Skeletal muscle cell (primary cell): ENCODE data around the gene B3GNT5.

ENCODE experiments used
- DNase-seq: peaks from one replicate; pipeline ENCODE4 v3.0.0-alpha.2; 2010; ENCODE audit warnings: low read depth
- H3K4me3 ChIP-seq: 2 replicates; pipeline ENCODE4 v1.5.1; 2011; ENCODE audit warnings: low read depth, mild to moderate bottlenecking, control low read depth, low read length, moderate library complexity

The B3GNT5 gene

GRCh38 chr3:183284570-183284969 is 31.5 kb downstream of the B3GNT5 start:
- DNase-seq = no peak
- H3K4me3 ChIP-seq = no peak overlapping the region

GRCh38 chr3:183285318-183285717 is 32.3 kb downstream of the B3GNT5 start:
- no peak overlapping the region for H3K4me3 ChIP-seq
- DNase-seq = no peak

- H3K4me3 ChIP-seq = no peak overlapping the region
- peak; percentile 99 for DNase-seq
Observed at GRCh38 chr3:183285828-183286457, 32.9 kb downstream of the B3GNT5 start.

GRCh38 chr3:183287301-183287971 is 34.4 kb downstream of the B3GNT5 start:
- peak overlapping the region; percentile 37 for H3K4me3 ChIP-seq
- peak; percentile 95 for DNase-seq

GRCh38 chr3:183288117-183288516 is 35.1 kb downstream of the B3GNT5 start:
- DNase-seq = no peak
- H3K4me3 ChIP-seq = peak overlapping the region; percentile 37

- no peak for DNase-seq
Observed at GRCh38 chr3:183290216-183290615, 37.2 kb downstream of the B3GNT5 start.

GRCh38 chr3:183291497-183292031 is 38.5 kb downstream of the B3GNT5 start:
- DNase-seq = peak; percentile 57
- no peak overlapping the region for H3K4me3 ChIP-seq

More at GRCh38 chr3:183290216-183290615, 37.2 kb downstream of the B3GNT5 start:
- H3K4me3 ChIP-seq = no peak overlapping the region

GRCh38 chr3:183293966-183294365 is 40.9 kb downstream of the B3GNT5 start:
- no peak overlapping the region for H3K4me3 ChIP-seq
- no peak for DNase-seq

- no peak overlapping the region for H3K4me3 ChIP-seq
- DNase-seq = peak; percentile 93
Observed at GRCh38 chr3:183295211-183295610, 42.2 kb downstream of the B3GNT5 start.

GRCh38 chr3:183296944-183297343 is 43.9 kb downstream of the B3GNT5 start:
- no peak overlapping the region for H3K4me3 ChIP-seq
- no peak for DNase-seq

- peak; percentile 98 for DNase-seq
- no peak overlapping the region for H3K4me3 ChIP-seq
Observed at GRCh38 chr3:183298701-183299153, 45.7 kb downstream of the B3GNT5 start.

- DNase-seq = no peak
- no peak overlapping the region for H3K4me3 ChIP-seq
Observed at GRCh38 chr3:183299976-183300375, 46.9 kb downstream of the B3GNT5 start.

GRCh38 chr3:183300996-183301562 is 48.0 kb downstream of the B3GNT5 start:
- no peak overlapping the region for H3K4me3 ChIP-seq
- no peak for DNase-seq

- no peak for DNase-seq
- H3K4me3 ChIP-seq = no peak overlapping the region
Observed at GRCh38 chr3:183301937-183302580, 49.0 kb downstream of the B3GNT5 start.

- H3K4me3 ChIP-seq = no peak overlapping the region
- DNase-seq = no peak
Observed at GRCh38 chr3:183303690-183304089, 50.6 kb downstream of the B3GNT5 start.

GRCh38 chr3:183306798-183307671 is 54.0 kb downstream of the B3GNT5 start:
- no peak overlapping the region for H3K4me3 ChIP-seq
- peak; percentile 47 for DNase-seq

- DNase-seq = no peak
- no peak overlapping the region for H3K4me3 ChIP-seq
Observed at GRCh38 chr3:183307749-183308148, 54.7 kb downstream of the B3GNT5 start.

- no peak overlapping the region for H3K4me3 ChIP-seq
- no peak for DNase-seq
Observed at GRCh38 chr3:183308751-183309150, 55.7 kb downstream of the B3GNT5 start.

- H3K4me3 ChIP-seq = no peak overlapping the region
- DNase-seq = no peak
Observed at GRCh38 chr3:183309276-183309675, 56.2 kb downstream of the B3GNT5 start.
